NB4 (cell line): Measurements from ENCODE around the gene CPA5.

Experiments
- CTCF ChIP-seq: IDR thresholded peaks from one replicate; pipeline ENCODE4 v1.5.1; 2012; ENCODE audit warnings: low read depth, low read length
- MAX ChIP-seq: IDR thresholded peaks from 2 replicates; pipeline ENCODE4 v1.6.1; 2011; ENCODE audit warnings: low read depth, low read length
- MYC ChIP-seq: IDR thresholded peaks from 2 replicates; pipeline ENCODE4 v1.6.1; 2011; ENCODE audit warnings: low read depth, low read length
- POLR2A ChIP-seq: IDR thresholded peaks from 2 replicates; pipeline ENCODE4 v1.6.1; 2011; ENCODE audit warnings: mild to moderate bottlenecking; ENCODE audit not compliant: insufficient read length; ENCODE audit errors: extremely low read depth

GRCh38 chr7:130395421-130395820, 50.8 kb downstream of the CPA5 start:
- TF ChIP-seq CTCF (no peak), POLR2A (no peak), MYC (no peak), MAX (no peak)
